HG02973 (cell line): Measurements from ENCODE around the gene DENND5B.
A peak's percentile ranks its signal among the peaks of the same experiment; 100 is the strongest.
"Not testable (repeated sequence)": the region's sequence is repeated elsewhere in the genome, so short reads cannot be mapped to it uniquely, and the experiment has no call there.

Experiments used
- ATAC-seq: cut with Tn5 transposase; IDR thresholded peaks from one replicate; pipeline ENCODE4 v1.9.1; 2021; ENCODE audit warnings: moderate library complexity; ENCODE audit not compliant: unreplicated experiment

The DENND5B gene

DNA sequence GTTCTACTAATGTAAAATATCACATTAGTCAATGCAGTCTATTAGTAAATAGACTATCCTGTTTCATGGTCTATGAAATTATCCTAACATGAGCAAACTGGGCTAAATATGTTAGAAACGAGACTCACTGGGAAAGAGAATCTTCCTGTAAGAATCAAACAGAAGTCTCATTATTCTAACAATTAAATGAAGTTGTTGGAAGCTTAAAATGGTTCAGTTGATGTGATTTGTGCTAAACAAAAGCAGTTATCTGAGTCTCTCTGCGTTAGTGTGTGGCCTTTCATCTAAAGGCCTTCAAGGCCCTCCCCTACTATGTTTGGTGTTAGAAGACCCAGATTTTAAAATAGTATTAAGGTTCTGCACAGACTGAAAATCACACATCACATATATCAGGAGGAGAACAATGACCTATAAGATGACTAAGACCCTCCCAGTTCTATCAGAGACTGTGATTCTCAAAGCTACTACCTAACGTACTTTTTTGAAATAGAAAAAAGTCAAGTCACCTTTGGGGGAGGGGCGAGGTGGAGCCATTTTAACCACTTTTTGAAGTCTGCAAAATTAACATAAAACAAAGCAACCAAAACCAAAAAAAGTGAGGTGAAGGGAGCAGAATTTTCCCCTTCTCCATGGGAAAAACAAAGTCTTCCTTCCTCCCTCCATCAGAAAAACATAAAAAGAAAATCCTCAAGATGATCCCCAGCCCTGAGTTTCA is 82.3 kb downstream of the DENND5B start:
- no peak for ATAC-seq

DNA sequence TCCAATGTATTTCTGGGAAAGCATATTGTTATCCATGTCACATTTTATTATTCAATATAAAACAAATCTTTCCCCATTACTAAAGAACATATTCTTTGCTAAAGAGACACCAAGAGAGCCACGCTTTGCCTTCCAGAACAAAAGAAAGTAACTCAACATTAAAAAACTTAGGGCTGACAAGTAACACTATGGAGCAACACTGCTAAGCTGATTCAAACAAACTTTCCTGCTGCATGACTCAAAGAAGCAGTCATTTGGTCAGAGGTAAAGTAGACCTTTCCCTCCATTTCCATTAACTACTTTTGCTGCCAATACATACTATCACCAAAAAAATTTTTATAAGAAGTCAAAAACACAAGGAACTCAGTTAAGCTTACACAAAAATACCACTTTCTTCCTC is 83.0 kb downstream of the DENND5B start:
- ATAC-seq = no peak

DNA sequence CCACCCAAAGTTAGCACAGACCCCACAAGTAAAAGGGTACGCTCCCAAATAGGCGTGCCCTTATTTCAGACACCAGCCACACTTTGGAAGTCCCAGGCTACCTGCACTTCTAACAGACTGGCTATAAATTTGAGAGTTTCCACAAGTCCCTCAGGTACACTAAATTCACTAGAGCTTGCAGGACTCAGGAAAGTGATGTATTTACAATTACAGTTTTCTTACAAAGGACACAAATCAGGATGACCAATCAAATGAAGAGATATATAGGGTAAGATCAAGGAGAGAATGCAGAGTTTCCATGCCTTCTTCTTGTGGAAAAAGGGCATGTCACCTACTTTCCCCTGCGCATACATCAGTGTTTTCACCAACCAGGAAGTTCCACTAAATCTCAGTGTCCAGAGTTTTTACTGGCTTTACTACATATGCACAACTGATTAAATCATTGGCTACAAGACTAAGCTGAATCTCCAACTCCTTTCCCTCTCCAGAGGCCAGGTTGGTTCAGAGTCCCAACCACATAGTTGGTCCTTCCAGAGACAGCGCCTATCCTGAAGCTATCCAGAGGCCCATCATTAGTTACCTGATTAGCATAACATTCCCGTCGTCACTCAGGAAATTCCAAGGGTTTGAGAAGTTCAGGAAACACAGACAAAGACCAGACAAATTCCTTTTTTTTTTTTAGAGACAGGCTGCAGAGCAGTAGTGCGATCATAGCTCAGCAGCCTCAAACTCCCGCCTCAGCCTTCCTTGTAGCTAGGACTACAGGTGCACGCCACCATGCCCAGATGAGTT is 84.2 kb downstream of the DENND5B start:
- ATAC-seq = no peak

DNA sequence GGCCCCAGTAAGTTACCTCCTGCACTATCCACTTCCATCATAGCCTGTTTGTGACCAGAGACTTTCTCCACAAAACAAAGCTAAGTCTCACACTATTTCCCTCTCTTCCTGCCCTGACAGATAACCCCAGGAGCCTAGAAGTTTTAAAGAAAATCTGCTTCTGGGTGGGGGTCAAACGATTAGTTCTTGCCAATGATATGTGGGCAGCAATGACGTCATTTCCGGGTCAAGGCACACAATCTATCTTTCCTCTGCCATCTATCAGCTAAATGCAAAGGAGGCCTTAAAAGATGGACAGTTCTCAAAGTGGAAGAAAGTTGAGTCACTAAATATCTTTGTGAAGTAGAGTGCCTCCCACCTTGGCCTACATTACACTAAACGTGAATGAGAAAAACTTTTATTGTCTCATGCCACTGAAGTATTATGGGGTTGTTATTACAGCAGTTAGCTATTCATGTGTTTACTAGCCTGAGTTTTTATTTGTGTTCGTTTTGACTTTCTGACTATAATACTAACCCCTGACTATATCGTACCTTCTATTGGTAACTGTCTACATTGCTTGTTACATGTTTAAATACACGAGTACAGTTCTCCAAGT is 86.2 kb downstream of the DENND5B start:
- ATAC-seq = no peak

DNA sequence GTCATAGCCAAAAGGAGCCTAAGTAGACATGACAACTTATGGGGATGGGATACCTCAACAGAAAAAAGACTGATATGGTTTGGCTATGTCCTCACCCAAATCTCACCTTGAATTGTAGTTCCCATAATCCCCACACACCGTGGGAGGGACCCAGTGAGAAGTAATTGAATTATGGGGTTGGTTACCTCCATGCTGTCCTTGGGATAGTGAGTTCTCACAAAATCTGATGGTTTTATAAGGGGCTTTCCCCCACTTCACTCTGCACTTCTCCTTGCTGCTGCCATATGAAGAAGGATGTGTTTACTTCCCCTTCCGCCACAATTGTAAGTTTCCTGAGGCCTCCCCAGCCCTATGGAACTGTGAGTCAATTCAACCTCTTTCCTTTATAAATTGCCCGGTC is 89.9 kb downstream of the DENND5B start:
- not testable (repeated sequence) for ATAC-seq

DNA sequence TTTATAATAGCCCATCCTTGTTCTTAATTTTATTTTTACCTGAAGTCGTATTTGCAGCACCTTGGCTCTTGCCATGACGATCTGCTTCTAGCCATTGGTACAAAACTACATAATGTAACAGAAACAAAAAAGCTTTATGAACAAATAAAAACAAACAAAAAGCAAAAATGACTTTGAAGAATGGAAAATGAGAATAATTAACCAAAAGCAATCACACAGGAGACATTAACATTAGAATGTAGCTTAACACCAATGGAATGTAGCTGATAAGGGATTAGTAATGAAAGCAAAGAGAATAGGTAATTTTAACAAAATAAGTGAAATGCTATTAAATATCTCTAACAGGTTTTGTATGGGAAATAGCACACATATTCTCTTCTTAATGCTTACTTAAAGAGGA is 91.4 kb downstream of the DENND5B start:
- no peak for ATAC-seq

DNA sequence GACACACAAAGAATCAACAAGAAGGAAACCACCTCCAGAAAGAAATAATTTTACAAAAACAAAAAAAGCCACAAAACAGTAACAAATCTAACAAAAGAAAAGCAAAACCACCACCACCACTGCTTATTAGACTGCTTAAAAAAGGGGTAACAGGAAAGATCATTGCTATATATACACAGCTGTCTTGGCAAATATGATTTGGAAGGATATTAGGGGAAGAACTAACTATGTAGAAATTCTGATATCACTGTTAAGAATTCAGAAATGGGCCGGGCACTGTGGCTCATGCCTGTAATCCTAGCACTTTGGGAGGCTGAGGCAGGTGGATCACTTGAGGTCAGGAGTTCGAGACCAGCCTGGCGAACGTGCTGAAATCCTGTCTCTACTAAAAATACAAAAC is 92.5 kb downstream of the DENND5B start:
- no peak for ATAC-seq

DNA sequence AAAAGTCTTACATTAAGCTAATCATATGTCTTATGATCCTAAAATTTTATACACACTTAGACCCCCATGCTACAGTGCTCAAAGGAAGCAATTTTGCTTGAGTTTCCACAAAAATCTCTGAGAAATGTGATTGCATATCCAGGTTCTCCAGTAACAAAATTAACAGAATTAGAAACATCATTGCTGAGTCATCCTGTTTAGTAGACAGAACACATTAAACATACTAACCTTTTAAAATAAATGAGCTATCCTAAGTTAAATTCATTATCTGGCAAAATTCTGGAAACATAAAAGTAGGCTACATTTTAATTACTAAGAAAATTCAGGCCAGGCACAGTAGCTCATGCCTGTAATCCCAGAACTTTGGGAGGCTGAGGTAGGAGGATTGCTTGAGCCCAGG is 94.7 kb downstream of the DENND5B start:
- no peak for ATAC-seq

DNA sequence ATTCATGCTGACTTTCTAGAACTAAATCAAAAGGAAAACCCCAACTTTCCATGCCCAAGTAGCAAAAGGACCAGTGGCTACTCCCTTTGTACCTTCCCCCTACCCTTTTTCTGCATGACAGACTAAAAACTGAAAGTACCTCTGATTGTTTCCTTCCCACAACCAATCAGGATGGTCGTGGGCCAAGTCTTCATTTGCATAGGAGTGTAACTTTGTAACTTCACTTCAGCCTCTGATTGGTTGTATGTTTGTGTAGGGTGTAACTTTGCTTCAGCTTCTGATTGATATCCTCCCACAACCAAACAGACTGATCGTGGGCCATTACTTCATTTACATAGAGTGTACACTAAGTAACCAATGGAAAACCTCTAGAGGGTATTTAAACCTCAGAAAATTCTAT is 96.5 kb downstream of the DENND5B start:
- no peak for ATAC-seq

DNA sequence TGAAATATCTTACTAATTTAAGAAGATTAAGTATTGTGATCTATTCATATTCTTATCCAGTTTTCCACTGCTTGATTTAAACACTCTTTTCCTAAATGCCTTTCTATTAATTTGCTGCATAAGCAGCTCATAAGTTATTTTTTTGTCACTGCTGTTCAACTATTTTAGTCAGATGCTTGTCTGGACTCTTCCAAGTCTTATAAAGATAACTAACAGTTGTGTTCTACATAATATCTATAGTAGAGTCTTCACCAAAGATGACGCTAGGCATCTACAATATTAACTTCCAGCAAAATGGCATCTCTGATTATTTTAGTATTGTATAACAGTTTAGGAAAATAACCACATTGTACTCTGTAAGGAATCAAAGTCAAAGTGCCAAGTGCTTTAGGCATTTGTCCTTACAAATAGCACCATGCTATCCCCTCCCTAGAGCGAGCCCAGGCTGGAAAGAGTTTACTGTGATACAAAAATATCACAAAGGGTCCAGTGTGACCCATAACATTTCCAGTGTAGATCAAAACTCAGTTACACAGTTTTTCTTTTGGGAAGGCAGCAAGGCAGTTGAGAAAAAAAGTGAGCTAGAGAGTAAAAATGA is 98.2 kb downstream of the DENND5B start:
- ATAC-seq = no peak

DNA sequence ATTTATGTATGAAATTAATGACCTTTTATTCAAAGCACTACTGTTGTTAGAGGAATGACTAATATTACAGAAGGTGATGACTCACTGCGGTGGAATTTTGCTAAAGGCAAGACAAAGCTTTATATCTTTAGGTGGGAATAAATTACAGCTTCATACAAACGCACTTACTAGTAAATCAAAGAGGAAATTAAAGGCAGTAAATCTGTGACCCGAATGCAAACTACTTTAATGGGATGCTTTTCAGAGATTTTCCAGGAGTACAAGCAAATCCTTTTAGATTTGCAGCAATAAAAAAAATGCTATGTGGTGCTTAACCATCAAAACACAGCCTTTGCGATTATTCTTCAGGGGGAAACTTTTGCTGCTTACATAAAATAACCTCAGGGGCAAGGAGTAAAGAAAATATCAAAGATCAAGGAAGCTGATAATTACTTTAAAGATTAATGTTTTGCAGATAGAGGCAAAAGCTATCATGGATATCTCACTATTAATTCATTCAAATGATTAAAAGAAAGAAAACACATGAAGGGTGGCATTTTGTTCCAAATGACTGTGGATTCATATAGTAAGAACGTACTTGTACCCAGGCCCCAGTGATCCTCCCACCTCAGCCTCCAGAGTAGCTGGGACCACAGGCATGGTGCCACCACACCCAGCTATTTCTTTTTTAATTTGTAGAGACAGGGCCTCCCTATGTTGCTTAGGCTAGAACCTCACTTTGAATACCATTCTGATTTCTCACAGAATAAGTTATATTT is 98.9 kb downstream of the DENND5B start:
- ATAC-seq = no peak

DNA sequence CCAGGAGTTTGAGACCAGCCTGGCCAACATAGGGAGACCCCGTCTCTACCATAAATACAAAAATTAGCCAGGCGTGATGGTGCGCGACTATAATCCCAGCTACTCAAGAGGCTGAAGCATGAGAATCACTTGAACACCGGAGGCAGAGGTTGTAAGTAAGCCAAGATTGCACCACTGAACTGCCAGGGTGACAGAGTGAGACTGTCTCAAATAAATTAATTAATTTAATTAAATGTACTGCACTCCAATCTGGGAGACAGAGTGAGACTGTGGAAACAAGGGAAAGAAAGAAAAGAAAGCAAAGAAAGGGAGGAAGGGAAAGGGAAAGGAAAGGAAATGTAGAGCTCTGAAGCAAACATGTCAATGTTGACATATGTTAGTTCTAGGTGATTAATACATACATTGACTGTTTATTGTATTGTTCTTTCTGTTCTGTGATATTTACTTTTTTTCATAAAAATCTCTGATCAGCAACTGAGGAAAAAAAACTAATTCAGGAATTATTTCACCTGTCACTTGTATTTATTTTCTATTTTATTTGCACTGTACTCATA is 99.6 kb downstream of the DENND5B start:
- ATAC-seq = no peak

DNA sequence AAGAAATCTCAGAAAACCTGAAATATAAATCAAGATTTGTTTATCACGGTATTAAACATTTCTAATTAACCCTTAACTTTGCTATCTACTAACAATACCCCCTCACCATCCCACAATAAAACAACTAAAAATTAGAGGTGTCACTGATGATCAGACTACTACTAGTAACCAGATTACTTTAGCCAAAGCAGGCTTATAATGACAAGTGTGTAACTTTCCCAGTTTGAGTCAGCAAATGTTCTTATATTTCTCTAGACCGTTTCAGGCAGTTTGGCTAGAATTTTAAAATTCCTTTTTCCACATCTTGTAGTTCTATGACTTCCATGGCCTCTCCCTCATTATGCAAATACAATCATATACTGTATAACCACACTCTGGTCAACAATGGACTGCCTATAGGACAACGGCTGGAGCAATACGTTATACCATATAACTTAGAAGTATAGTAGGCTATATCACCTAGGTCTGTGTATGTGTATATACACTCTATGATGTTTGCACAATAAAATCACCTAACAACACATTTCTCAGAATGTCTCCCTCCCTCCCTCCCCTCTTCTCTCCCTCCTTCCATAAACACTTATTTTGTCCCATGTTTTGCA is 102.1 kb downstream of the DENND5B start:
- ATAC-seq = no peak

DNA sequence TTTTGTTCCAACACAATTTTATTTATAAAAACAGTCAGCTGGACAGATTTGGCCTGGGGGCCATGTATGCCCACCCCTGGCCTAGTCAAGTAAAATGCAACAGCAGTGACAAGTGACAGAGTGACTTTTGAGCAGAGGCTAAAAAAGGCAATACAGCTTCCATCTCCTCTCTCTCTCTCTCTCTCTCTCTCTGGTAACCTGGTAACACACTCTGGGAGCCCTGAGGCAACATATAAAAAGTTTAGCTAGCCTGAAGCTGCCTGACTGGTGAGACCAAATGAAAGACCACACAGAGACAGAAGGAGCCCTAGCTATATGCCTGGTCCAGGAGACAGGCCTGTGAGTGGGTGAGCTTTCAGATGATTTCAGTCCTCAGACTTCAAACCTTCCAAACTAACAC is 105.4 kb downstream of the DENND5B start:
- ATAC-seq = no peak

DNA sequence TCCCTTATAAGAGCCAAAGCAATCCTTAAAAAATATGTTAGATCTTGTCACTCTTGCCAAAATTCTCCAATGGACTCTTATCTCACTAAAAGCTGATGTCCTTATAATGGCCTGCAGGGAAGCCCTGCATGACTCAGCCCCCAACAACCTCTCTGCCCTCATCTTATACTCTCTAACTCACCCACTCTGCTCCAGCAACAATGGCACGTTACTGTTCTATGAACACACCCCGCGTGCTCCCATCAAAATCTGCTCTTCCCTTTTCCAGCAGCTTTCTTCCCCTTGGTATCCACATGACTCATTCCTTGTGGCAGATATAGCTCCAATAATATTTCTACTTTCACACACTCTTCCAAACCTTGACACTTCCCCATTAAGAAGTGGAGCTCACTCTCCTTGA is 108.1 kb downstream of the DENND5B start:
- ATAC-seq = no peak

DNA sequence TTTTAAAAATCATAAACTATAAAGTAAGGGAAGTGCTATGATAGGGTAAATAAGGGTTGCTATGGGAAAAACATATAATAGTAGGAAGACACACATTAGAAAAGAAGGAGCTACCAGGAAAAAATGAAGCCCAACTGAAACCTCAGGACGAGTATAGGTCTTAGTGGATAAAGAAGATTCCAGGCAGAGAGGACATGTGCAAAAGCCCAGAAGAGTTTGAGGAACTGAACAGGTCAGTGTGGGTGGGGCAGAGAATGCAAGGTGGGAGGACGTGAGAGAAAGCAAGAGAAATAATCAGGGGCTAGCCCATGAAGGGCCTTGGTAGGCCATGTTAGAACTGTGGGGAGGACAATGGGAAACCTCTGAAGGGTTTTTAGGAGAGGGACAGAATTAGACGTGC is 109.5 kb downstream of the DENND5B start:
- no peak for ATAC-seq

DNA sequence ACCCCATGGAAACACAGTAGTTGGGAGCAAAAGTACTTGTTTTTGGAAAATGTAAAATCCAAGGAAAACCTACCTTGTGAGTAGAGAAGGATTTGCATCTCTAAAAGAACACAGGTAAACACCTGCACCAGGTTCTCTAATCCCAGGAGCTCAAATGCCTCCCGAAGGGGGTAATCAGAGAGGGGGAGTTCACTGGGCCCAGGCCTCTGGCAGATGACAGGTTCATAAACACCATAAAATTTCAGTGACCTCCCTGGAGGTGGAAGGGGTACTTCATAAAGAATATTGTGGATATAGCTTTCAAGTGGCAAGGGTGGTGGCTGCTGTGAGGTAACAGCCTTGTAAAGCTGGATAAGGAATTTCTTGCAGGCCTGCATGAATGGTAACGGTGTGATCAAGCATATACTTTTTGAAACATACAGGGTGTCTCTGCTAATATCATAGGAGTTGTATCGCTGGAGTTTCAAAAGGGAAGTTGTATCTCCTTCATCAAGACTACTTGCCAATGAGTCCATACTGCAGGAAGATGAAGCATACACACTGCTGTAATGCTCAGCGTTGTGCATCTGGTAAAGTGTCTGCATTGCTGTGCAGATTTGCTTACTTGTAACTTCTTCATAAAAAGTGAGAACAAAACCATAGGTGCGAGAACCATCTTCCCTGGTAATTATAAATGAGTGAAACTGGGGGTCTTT is 111.3 kb downstream of the DENND5B start:
- ATAC-seq = no peak

DNA sequence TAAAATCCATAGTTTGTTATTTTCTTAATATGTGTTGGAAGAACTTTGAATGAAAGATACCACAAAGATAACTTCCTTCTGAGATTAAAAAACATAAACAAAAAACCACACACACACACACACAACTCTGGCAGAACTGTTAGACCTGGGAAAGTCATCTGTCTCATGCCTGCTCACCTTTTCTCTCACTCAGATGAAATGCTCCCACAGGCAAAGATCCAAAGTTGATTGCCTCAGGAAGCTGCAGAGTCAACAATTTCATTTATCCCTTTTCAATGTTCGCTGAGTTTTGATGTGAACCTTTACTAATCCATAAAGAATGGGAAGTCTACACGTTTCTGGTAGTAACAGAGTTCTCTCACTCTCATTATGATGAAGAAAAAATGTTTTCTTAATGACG is 112.0 kb downstream of the DENND5B start:
- ATAC-seq = no peak

DNA sequence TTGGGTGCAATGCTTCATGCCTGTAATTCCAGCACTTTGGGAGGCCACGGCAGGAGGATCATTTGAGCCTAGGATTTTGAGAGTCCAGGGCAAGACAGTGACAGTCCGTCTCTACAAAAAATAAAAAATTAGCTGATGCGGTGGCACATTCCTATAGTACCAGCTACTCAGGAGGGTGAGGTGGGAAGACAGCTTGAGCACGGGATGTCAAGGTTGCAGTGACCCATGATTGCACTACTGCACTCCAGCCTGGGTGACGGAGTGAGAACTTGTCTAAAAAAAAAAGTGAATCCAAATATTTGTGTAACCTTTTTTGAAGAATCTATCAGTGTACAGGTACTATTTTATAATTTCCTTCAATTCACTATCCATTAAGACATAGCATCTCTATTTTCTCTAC is 112.5 kb downstream of the DENND5B start:
- no peak for ATAC-seq

DNA sequence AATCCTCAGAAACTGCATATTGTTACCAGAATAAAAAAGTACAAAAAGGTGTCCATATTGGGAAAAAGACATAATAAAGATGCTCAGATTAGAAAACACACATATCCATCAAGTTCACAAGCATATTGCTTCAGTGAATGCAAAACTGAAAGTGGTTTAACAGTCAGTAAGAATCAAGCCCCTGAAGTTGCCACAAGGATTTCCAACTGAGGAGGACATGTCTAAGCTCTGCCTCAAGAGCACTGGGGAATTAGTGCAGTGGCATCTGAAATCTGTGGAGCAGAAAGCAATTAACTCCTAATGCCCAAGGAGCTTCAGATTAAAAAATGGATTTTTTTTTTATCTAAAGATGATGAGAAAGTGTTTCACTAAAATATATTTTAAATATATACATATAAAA is 113.2 kb downstream of the DENND5B start:
- ATAC-seq = peak; percentile 66
